HUES64 (cell line): ENCODE measurements around the gene MAPRE2.
A peak's percentile ranks its signal among the peaks of the same experiment; 100 is the strongest.

ENCODE experiments used
- H3K27ac ChIP-seq: 2 replicates; pipeline ENCODE4 v1.7.0; 2013; ENCODE audit warnings: low read depth, low read length, inconsistent platforms
- H3K27me3 ChIP-seq: 2 replicates; pipeline ENCODE4 v1.6.1; 2013; ENCODE audit warnings: mild to moderate bottlenecking, low read length; ENCODE audit not compliant: insufficient read depth
- H3K36me3 ChIP-seq: 2 replicates; pipeline ENCODE4 v1.6.1; 2013; ENCODE audit warnings: mild to moderate bottlenecking, low read length; ENCODE audit not compliant: insufficient read depth
- H3K4me1 ChIP-seq: 2 replicates; pipeline ENCODE4 v1.6.1; 2013; ENCODE audit warnings: mild to moderate bottlenecking, low read length, moderate library complexity; ENCODE audit not compliant: insufficient read depth
- H3K4me3 ChIP-seq: 2 replicates; pipeline ENCODE4 v1.5.1; 2013; ENCODE audit warnings: mild to moderate bottlenecking, low read length, moderate library complexity
- H3K9ac ChIP-seq: 2 replicates; pipeline ENCODE4 v1.6.1; 2013; ENCODE audit warnings: mild to moderate bottlenecking, low read depth, low read length
- H3K9me3 ChIP-seq: 2 replicates; pipeline ENCODE4 v1.6.1; 2013; ENCODE audit warnings: low read depth, low read length; ENCODE audit not compliant: insufficient read depth
- WGBS: fragments of 150-250, 120-280 bp; methylation state at CpG from one replicate; pipeline ENCODE4 v1.1.7; 2013; ENCODE audit warnings: missing lambda C conversion rate; 5-methylcytosine and 5-hydroxymethylcytosine counted together

The MAPRE2 gene

DNA sequence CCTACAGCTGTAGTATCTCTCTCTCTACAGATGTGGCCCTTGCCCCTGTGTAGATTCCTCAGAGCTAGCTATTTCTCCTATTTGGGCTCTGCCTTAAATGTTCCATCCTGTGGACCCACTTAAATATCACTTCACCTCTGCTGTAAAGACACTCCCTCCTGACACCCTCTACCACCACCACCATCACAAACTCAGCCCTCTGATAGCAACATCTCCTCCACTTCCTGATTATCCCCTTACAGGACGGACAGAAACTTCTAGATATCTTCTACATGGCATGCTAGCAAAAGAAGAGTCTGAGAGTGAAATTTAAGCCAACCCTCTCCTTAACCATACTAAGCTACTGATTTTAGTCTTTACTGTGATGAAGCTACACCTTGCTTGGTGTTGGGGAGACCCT is 3.2 kb upstream of the MAPRE2 start:
- Histone ChIP-seq H3K4me3 (no peak overlapping the region), H3K9me3 (no peaks in the 10 kb centered on the region), H3K27ac (no peak overlapping the region), H3K27me3 (no peaks in the 10 kb centered on the region), H3K4me1 (peaks cover 23% of the 10 kb centered on the region), H3K36me3 (no peaks in the 10 kb centered on the region), H3K9ac (no peak overlapping the region)
- 91% methylated on average over 1 of the region's 1 CpG for WGBS

DNA sequence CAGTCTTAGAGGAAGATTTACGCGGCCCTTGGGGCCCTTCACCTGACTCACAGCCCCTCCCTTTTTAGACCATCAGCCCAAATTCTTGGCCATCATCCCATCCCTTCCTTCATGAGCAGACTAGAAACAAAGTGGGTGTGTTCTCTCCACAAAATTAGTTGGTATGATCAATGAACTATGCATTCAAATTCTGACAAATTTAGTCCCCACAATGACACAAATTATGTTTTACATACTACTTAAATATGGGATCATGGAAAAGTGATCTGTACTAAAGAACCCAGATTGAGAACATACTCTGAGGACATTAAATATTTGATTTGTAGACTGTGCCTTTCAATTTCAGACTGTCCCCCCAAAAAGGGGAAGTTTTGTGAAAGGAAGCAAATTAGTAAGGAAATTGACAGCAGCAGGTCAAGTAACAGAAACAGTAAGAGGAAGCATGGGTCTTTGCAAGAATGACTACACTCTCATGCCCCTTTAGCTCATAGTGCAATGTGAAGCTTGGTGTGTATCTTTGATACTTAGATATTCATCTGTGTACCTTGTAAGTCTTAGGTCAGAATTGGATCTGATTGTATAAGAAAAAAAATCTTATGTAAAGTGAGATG is 2.2 kb upstream of the MAPRE2 start:
- H3K36me3 ChIP-seq, result no peaks in the 10 kb centered on the region
- no peak overlapping the region for H3K9ac ChIP-seq
- no peak overlapping the region for H3K27ac ChIP-seq
- no peaks in the 10 kb centered on the region for H3K27me3 ChIP-seq
- H3K4me1 ChIP-seq, result peaks cover 31% of the 10 kb centered on the region
- no peaks in the 10 kb centered on the region for H3K9me3 ChIP-seq
- 100% methylated on average over 2 of the region's 2 CpGs for WGBS
- no peak overlapping the region for H3K4me3 ChIP-seq

DNA sequence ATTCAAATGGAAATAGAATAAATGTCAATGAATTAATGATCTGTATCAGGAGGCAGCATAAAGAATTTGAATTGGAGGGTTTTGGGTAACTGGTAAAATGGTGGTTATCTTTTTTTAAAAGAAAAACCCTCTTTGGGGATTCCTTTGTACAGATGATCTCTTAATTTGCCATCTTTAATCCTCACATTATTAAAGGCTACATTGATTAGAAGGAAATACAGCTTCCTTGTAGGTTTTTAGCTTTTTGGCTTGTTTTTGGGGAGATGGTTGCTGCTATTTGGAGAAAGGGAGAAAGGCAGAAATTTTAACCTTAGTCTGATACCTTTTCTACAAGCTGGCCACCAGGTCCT is 600 bp upstream of the MAPRE2 start:
- Histone ChIP-seq H3K4me1 (peaks cover 41% of the 10 kb centered on the region), H3K9ac (peak overlapping the region; percentile 70), H3K27me3 (no peaks in the 10 kb centered on the region), H3K27ac (peak overlapping the region; percentile 66), H3K36me3 (no peaks in the 10 kb centered on the region), H3K9me3 (no peaks in the 10 kb centered on the region), H3K4me3 (peak overlapping the region; percentile 90)

DNA sequence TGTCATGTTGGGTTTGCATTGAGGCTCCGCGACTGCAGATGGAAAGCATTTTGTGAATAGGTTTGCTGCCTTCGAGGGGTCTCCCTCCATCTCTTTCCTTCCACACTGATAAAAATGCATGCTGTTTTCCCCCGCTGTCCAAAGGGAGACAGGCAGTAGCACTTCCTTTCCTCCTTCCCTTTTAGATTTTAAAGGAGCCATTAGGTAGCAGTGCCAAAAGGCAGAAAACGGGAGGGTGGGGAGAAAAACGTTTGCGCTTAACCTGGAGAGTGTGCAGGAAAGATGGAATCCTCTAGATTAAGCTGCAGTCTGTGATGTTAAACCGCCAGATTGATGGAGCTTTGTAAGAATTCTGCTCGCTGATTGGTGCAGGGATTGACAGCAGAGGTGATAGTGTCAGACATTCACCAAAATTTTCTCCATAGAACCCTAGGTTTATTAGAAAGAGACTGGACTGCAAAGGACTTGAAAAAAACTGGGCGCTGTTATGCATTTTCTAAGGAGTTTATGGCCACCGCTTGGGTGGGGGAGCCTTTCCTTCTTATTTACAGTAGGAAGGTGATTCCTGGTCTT is 688 bp downstream of the MAPRE2 start:
- H3K9me3 ChIP-seq, result no peaks in the 10 kb centered on the region
- H3K4me1 ChIP-seq, result peaks cover 45% of the 10 kb centered on the region
- H3K27me3 ChIP-seq, result no peaks in the 10 kb centered on the region
- no peak overlapping the region for H3K27ac ChIP-seq
- no peaks in the 10 kb centered on the region for H3K36me3 ChIP-seq
- WGBS, result 3% methylated on average over 11 of the region's 11 CpGs
- peak overlapping the region; percentile 78 for H3K9ac ChIP-seq
- peak overlapping the region; percentile 90 for H3K4me3 ChIP-seq

DNA sequence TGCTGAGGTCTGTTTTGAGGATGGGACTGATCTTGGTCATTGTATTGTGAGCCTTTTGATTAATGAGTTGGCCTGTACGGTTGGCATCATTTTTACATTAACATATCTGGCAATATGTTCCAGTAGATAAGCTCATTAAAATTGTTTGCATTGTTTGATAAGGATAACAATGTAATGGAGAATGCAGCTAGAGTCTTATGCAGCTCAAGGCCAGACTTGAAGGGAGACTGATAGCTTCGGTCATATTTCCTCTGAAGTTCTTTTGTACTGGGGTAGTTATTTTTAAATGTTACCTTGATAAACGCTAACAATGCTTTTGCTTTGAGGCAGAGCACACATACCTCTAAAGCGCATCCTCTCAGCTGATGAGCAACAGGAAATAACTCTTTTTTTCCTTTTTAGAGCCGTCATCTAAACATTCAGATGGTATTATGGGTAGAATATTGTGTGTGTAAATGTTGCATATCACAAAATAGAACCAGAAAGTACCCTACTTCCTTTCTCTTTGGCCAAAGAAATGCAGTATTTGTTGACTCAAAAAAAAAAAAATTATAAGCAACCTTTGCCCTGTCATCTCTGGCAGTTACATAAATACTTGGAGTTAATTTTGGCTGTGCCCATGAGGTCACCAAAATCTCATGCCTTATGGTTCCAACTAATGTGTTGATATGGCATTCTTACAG is 1.3 kb downstream of the MAPRE2 start:
- Histone ChIP-seq H3K4me1 (peaks cover 45% of the 10 kb centered on the region), H3K4me3 (peak overlapping the region; percentile 90), H3K27me3 (no peaks in the 10 kb centered on the region), H3K9me3 (no peaks in the 10 kb centered on the region), H3K36me3 (no peaks in the 10 kb centered on the region), H3K9ac (no peak overlapping the region), H3K27ac (no peak overlapping the region)
- WGBS, result 74% methylated on average over 3 of the region's 5 CpGs

DNA sequence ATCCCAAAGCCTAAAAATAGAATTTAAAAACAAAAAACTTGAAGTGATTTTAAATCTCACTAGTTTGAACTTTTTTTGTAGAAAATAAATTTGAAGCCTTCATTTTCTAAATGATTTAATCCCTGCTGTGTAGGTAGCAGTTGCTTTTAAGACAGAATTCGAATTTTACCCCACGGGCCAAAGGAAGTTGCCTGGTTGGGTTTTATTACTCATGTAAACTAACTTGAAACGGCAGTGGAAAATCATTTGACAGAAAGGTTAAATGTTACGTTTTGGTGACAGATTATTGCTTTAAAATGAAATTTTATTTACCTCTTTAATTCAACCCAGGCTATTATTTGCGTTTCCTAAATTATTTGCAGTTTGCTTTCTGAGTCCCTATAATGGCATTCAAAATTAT is 2.0 kb downstream of the MAPRE2 start:
- Histone ChIP-seq H3K27ac (no peak overlapping the region), H3K4me3 (0 out of 2 replicates have a peak overlapping the region, but pooled peaks have one; percentile 90), H3K4me1 (peaks cover 45% of the 10 kb centered on the region), H3K36me3 (no peaks in the 10 kb centered on the region), H3K9ac (no peak overlapping the region), H3K9me3 (no peaks in the 10 kb centered on the region), H3K27me3 (no peaks in the 10 kb centered on the region)
- 59% methylated on average over 3 of the region's 5 CpGs for WGBS

DNA sequence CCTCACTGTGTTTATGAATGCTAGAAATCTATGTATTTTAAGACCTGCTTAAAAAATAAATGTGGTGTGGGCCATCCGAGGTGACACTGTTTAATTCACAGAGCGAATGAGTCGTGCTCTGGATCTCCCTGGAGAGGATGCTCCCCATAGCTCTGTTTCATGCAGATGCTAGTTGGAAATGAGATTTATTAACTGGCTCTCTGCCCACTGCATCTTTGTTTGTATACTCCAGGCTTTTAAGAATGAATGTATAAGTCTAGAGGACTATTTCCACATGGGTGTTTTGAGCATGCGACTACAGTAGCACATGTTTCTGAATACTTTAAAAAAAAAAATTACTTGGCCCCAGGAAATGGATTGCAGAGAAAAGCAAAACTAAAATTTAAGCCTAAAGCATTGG is 3.9 kb downstream of the MAPRE2 start:
- Histone ChIP-seq H3K4me3 (no peak overlapping the region), H3K9me3 (no peaks in the 10 kb centered on the region), H3K4me1 (peaks cover 48% of the 10 kb centered on the region), H3K9ac (no peak overlapping the region), H3K27ac (no peak overlapping the region), H3K27me3 (no peaks in the 10 kb centered on the region), H3K36me3 (no peaks in the 10 kb centered on the region)
- 76% methylated on average over 3 of the region's 4 CpGs for WGBS

DNA sequence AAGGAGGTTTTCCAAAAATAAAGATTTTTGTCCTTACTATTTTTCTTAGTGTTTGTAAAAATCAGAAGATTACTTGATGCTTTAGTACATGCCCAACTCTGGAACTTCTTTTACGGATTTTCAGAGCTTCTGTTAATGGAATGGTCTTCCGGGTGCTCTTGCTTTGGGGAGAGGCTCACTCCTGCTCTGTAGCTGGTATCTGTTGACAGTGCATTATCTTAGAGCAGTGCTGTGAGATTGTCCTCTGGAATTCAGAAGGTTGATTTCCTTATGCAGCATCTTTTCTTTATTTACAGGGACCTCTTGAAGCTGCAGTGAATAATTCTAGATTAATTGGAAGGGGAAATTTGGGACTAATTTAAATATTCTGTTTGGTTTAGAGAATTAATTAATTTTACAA is 4.6 kb downstream of the MAPRE2 start:
- Histone ChIP-seq H3K9ac (no peak overlapping the region), H3K4me3 (no peak overlapping the region)
- 89% methylated on average over 2 of the region's 2 CpGs for WGBS

DNA sequence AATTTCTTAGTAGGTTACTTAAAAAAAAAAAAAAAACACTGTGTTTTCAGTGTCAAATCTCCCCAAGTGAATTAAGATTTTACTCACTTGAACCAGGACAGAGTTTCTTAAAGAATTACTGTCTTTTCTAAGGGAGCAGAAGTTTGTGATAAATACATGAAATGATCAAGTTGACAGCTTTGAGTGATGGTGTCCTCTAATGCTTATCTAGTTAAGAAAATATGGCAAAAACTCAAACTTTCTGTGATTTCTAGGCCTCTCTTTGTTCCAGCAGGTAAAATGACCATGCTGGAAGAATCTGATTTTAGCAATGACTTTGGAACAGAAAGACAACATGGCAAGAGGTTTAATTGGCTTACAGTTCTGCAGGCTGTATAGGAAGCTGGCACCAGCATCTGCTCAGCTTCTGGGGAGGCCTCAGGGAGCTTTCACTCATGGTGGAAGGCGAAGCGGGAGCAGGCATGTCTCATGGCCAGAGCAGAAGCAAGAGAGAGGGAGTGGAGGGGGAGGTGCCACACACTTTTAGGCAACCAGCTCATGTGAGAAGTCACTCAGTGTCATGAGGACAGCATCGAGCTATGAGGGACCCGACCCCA is 6.6 kb downstream of the MAPRE2 start:
- H3K4me1 ChIP-seq, result peaks cover 43% of the 10 kb centered on the region
- no peak overlapping the region for H3K9ac ChIP-seq
- no peaks in the 10 kb centered on the region for H3K9me3 ChIP-seq
- H3K27me3 ChIP-seq, result no peaks in the 10 kb centered on the region
- WGBS, result 98% methylated on average over 4 of the region's 4 CpGs
- H3K36me3 ChIP-seq, result no peaks in the 10 kb centered on the region
- H3K4me3 ChIP-seq, result no peak overlapping the region
- no peak overlapping the region for H3K27ac ChIP-seq

More for the DNA sequence above, 4.6 kb downstream of the MAPRE2 start:
- no peak overlapping the region for H3K27ac ChIP-seq
- H3K36me3 ChIP-seq, result no peaks in the 10 kb centered on the region
- no peaks in the 10 kb centered on the region for H3K9me3 ChIP-seq
- H3K4me1 ChIP-seq, result peaks cover 48% of the 10 kb centered on the region
- no peaks in the 10 kb centered on the region for H3K27me3 ChIP-seq

DNA sequence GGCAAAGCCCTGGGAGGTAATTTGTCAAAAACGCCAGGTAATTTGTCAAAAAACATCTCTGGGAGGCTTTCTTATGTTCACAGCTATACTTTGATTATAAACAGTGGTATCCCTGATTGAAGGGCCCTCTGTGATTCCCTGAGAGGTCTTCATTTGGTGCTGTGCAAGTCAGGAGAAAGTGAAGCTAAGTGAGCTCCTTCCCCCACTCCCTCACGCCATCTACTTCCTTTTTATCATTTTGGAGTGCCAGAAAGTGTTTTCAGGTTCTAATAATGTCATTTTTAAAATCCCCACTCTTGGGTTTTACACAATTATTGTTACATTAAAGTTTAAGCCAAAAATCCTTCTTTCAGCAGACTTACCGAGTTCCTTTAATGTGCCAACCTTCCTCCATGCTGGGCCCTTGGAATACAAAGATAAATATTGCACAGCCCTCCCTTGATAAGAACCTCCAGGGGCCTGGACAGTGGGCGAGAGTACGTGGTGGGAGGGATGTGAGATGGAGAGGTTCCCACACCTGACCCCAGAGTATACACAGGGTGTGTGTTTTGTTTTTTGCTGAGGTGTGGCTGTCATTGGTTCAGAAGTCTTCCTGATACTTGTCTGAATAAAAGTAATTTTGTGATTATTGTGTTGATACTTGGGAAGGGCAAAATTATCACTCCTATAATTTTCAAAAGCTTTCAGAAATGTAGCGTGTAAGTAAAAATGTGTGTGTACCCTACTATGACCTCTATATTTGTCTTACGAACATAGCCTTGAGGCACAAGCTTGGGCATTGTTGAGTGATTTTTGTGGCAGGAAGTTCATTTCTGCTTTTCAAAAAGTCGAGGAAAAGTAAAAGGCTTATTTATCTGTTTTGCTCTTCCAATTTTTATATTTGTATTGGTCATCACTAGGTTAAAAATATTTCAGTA is 8.2 kb downstream of the MAPRE2 start:
- Histone ChIP-seq H3K9ac (no peak overlapping the region), H3K27ac (no peak overlapping the region), H3K9me3 (no peaks in the 10 kb centered on the region), H3K4me3 (no peak overlapping the region), H3K27me3 (no peaks in the 10 kb centered on the region), H3K4me1 (peaks cover 33% of the 10 kb centered on the region), H3K36me3 (no peaks in the 10 kb centered on the region)
- 83% methylated on average over 7 of the region's 8 CpGs for WGBS
